H4 (cell line): Measurements from ENCODE around the gene SH3RF2. TPM values are rescaled to one million over a fixed set of nuclear protein-coding genes. Genes with fewer than 3 reads are reported as not detected.
A peak's percentile ranks its signal among the peaks of the same experiment; 100 is the strongest.

Experiments
- DNase-seq: peaks from one replicate; pipeline ENCODE4 v3.0.0-alpha.2; 2015; ENCODE audit warnings: low spot score
- total RNA-seq: library from RNA; depleted of rRNA; stranded (reverse); fragments of >200 nt; shearing (Covaris generic); gene quantifications from 2 replicates; pipeline ENCODE4 v1.2.3, GENCODE V29; 2014

The SH3RF2 gene
- total RNA-seq, 1 experiment from 2014 or later, result 3.0 TPM

GRCh38 chr5:145922059-145922458 lies 14.3 kb upstream of the SH3RF2 start:
- no peak for DNase-seq

DNA sequence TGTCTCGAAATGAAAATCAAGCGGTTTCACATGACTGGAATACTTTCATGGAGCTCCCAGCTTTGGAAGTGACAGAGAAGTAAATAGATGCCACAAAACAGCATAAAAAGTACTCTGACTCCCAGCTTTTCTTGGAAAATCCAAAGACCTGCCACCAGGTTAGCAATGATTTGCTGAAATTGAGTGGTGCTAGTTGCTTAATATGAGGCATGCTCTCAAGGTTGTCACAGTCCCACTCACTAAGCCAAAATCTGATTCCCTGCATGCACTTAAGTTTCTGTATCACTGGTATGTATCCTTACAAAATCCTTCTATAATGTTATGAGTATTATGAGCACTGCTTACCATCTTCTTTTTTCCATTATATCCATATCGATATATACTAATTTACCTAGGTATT lies 13.0 kb upstream of the SH3RF2 start:
- no peak for DNase-seq

GRCh38 chr5:145924849-145925248 lies 11.5 kb upstream of the SH3RF2 start:
- DNase-seq, result no peak

DNA sequence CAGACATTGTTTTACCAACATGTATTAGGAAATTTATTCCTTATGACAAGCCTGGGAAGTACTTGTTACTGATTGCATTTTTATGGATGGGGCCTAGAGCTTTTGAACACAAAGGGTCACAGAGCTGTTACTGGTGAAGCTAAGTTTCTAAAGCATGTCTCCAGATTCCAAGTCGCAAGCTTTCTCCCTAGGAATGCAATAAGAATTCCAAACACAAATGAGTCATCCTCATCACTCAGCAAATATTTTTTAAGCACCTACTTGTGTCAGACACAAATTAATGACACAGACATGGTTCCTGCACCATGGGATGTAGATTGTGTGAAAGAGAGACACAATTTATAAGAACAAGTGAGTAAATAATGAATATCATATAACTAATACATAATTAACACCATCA lies 11.0 kb upstream of the SH3RF2 start:
- peak; percentile 79 for DNase-seq

GRCh38 chr5:145925803-145926202 lies 10.6 kb upstream of the SH3RF2 start:
- no peak for DNase-seq

DNA sequence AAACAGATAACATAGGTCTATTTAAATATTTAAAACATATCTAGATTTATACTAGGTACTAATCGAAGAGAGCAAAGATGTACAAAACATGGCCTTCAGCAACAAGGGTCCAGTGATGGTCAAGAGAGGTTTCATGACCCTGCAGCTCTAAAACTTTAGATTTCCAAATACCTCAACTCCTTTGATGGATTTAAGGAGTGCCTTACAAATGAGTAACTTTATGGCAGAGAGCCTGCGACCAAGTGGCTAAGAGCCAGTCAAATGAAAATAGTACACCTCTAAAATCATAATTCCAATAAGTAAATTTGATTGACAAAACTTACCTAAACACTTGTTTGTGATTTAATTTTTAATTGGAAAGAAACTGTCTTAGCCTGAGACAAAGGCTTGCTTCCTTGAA lies 4.7 kb upstream of the SH3RF2 start:
- no peak for DNase-seq

DNA sequence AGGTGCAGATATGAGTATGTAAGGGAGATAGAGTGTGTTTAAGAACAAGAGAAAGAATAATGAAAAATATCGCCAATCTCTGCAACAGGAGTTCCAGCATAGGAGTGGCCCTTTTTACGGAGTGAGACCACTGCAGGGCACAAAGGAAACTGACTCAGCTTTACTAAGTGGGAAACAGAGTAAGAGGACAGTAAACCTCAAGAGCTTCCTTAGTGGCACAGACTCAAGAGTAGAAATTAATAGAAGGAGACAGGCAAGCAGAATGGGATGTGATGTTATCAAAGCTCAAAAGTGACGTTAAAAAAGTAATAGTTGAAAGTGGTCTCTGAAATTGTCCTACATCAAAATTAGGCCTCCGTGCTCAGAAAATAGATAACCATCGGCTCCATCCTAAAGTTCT lies 2.1 kb upstream of the SH3RF2 start:
- no peak for DNase-seq

DNA sequence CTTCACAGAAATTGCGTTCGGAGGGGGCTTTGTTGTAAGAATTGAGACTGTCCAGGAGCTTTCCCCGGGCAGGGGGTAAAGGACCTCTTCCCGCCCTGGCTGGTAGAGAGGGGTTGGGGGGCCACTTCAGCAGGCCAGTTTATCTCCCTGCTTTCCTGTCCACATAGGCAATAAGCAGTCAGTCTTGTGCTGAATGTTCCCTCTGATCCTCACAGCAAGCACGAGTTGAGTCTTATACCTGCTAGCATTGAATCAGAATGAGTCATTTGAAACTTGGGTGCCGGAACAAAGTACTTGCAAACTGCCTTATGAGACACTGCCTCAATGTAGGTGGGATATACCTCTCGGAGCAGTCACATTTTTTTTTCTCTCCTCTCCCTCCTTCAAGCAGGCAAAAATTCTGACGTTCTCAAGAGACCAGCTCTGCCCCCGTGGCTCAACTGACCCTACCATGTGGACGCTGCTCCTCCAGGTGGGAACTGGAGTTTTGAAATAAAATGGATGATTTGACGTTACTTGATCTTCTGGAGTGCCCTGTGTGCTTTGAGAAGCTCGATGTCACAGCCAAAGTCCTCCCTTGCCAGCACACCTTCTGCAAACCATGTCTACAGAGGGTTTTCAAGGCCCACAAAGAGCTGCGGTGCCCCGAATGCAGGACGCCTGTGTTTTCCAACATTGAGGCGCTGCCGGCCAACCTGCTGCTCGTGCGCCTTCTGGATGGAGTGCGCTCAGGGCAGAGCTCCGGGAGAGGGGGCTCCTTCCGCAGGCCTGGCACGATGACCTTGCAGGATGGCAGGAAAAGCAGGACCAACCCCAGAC lies 1.3 kb downstream of the SH3RF2 start:
- DNase-seq, result peak; percentile 46

DNA sequence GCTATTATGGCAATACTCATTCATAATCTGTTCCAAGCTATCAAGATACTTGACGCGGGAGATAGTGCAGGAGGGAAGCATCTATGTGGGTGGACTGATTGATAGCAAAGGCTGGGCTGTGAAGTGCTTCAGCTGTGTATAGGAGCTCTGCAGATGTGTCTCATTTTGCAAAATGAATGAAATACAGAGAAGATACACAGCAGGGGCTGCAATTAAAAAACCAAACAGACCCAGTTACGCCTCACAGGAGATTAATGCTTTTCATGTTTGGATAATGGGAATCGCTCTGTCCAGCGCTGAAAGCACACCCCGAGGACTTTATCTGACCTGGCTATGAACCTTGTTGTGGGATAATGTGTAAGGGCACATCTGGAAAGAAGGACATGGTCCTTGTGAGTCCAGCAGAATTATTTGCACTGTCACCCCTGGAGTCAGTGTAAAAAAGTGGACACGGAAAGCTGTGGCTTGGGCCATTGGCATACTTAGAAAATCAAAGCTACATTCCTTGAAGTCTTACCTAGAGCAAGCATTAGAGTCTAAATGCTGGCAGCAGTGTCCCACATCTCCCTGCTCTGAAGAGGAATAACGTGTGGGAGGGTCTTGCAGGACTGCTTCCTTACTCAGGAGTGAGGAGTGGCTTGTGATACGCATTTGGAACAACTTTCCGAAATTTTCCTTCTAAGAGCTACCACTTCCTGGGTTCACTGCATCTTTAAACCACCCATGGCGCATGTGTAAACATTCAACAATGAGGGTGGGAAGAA lies 2.6 kb downstream of the SH3RF2 start:
- peak; percentile 67 for DNase-seq

DNA sequence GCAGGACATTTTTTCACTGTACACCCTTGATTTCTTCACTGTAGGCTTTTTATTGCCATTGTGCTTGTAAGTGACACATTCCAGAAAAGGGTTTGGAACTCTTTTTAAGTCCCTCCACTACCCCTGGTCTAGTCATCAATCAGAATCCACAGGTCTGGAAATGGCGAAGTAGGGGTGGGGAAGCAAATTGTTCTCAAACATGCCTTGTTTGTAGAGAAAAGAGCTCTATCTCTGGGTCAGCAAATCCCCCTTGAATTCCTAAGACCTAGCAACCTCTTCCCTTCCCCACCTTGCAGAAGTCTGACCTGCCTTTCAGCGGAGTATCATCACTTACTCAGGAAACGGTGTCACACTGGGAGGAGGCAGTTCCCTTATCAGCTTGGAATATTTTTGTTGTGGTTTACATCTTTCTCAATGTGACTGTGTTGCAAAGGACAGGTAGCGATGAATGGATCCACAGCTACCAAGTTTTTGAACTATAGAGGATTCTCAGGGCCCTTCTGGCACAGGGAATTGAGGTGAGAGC lies 3.2 kb downstream of the SH3RF2 start:
- DNase-seq, result no peak

DNA sequence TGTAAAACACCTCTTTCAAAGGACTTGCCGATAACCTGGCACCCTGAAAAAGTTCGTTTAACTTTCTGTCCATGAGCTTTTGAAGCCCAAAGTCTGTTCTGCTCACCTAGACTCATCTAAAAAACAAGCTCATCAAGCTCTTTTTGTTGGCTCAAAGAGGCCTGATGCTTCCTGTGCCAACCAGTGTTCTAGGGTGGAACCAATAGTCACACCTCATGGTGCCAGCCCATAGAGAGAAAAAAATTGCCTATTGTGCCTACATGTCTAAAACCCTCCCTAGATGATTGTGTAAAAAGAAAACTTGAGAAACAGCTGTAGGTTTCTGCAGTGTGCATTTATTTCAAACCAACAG lies 4.7 kb downstream of the SH3RF2 start:
- no peak for DNase-seq

DNA sequence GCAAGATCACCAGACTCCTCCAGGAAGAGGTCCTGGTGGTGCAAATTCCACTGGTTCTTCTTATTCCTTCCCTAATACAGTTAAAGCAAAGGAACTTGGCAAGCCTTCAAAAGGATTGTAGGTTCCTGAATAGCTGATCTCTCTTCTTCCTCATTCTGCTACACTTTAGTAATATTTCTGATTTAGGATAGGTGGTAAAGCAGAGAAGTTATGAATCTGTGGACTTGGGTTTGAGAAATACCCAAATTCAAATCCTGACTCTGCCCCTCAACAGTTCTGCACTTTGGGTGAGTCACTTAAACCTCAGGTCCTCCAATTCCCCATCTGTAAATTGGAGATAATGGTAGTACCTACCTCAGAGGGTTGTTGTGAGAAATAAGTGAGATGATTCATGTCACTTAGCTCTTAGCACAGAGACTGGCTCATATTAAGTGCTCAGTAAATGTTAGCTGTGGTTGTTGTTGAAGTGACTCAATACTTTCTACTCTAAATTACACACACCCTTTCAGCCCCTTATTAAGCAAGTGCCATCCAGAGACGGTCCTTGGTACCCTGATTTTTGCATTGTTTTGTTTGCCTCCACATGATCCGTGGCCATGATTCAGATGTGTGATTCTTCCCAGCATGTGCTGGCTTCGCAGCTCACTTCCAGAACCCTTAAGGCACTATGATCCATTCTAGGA lies 5.2 kb downstream of the SH3RF2 start:
- DNase-seq, result peak; percentile 48

DNA sequence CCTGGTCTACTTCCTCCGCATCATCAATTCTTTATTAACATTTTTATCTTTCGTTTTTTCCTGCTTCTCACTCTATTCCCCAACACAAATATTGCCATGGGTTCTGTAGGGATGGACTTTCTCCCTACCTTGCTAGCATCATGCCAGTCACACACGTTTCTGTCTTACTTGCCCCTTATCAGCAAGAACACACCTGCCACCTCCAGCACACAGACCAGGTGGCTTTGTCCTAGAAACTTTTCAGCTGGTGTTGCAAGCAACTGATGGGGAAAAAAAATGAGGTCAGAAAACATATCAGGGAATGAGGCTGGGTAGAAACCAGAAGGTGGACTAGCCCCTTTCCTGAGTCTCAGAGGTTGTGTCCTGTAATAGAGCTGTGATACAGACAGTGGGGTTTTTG lies 5.8 kb downstream of the SH3RF2 start:
- no peak for DNase-seq

GRCh38 chr5:145942749-145943148 lies 6.4 kb downstream of the SH3RF2 start:
- no peak for DNase-seq

DNA sequence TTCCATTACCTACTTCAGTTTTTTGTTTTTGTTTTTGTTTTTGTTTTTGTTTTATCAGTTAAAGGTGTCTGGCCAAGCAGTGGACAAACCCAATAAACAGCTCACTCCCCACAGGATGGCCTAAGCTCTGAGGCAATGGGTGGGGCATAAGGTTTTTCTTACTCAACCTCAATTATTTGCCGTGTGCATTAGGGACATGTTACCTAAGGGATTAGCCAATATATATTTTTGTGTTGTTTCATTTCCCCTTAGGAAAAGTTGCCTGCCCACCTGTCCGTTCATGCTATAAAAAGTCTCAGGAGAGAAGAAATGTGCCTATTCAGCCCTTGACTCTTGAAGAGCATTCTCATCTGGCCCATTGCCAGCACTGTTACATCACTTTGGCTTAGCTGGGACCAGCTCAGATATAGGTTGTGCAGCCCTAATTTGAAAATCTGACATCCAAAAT lies 7.3 kb downstream of the SH3RF2 start:
- peak; percentile 49 for DNase-seq

GRCh38 chr5:145944328-145944727 lies 8.0 kb downstream of the SH3RF2 start:
- DNase-seq, result no peak

DNA sequence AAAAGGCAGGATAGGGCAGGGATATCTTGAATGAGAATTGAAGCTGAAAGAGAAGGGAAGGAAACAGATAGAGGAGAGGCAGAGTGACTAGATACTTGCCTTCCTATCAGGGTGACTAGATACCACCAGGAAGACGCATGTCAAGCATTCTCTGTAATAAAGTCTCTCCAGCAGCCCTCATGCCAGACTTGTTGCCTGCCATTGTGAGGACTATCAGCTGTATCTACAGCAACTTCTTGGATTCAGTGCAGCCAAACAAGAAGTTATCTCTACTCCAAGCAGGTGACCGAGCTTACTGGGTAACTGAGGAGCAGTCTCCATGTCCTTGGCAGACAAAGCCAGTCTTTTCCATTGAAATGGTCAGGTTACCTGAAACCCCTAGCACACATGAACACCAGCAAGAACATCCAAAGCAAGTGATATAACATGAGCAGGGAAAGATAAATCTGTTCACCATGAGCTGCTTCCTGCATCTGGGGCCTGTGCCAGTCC lies 9.3 kb downstream of the SH3RF2 start:
- no peak for DNase-seq

GRCh38 chr5:145946112-145946861 lies 9.9 kb downstream of the SH3RF2 start:
- DNase-seq, result peak; percentile 67

DNA sequence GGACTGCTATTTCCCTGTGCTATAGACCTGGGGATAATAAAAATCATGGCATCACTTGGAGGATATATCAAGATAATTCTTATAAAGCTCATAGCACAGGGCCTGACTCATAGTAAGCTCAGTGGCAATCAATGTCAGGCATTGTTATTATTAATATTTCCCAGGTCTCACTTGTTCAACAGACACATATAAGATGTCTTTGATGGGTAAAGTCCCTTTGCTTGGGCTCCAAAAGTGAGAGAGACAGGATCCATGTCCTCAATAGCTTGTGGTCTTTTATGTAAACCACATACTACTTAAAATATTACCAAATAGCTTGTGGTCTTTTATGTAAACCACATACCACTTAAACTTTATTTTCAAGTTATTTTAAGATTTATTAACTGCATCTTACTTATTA lies 11.2 kb downstream of the SH3RF2 start:
- DNase-seq, result no peak

DNA sequence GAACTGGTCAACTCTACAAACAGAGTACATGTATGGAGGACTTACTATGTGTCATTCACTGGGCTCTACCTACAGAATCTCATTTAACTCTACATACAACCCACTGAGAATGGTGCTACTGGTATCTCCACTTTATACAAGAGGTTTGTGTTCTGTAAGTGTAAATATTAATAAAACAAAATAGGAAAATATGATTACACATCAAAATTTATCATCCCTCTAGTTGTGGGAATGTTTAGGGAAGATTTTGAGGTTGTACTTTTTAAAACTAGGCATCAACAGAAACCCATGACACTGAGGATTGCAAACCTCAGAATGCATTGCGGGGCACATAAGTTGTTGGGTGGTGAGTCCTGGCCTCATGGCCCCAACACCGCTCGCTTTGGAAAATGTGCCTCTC lies 11.7 kb downstream of the SH3RF2 start:
- DNase-seq, result no peak

- no peak for DNase-seq
These were observed 12.5 kb downstream of the SH3RF2 start for GRCh38 chr5:145948921-145949320.

DNA sequence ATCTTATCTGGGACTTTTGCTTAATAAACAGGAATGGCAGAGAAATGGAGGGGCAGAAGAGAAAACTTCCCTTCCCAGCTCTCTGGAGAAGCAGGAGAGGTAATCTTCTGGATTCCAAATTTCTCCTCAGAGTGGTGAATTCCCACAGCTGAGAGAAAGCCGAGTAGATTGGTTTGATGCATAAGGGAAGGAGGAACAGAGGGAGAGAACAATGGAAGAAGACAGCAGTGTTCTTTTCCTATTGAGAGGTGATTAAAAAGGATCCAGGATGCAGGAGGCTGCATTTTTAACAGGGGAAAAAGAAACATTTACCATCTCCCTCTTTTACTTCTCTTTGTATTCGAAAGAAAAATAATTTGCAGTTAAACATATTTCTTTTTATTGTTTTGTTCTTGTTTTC lies 13.1 kb downstream of the SH3RF2 start:
- DNase-seq, result no peak
